OCI-LY3 (cell line): ENCODE measurements around the gene SYCN.

Experiments
- CTCF ChIP-seq: fragments of 200-600, 300-600 bp; sonication (generic); IDR thresholded peaks from 2 replicates; pipeline ENCODE4 v1.5.1; 2014; ENCODE audit warnings: antibody characterized with exemption, low read length, low read depth
- EZH2phosphoT487 ChIP-seq: fragments of 200-600 bp; shearing (Covaris generic); IDR thresholded peaks from 2 replicates; pipeline ENCODE4 v1.6.1; 2018; ENCODE audit warnings: antibody characterized with exemption, mixed run types, low read depth

GRCh38 chr19:39178296-39179006 is 25.6 kb downstream of the SYCN start:
- TF ChIP-seq CTCF (no peak), EZH2phosphoT487 (no peak)
